K562 (cell line): ENCODE data around the gene DAB2. TPM values are rescaled to one million over a fixed set of nuclear protein-coding genes. Genes with fewer than 3 reads are reported as not detected.

Experiments used
- ATAC-seq: fragments of 200-7000 bp; cut with Tn5 transposase; 3 replicates; pipeline ENCODE4 v1.9.1; 2020; ENCODE audit warnings: moderate library complexity
- BruUV-seq: library from RNA; stranded (reverse); fragments of 400-500 nt; replicated peaks from 2 replicates; lab custom pipeline; 2021; lab: Mats Ljungman, UMichigan
- CTCF ChIA-PET: fragments of 300-600 bp; formaldehyde crosslinking; extraction: SDS; loops from one replicate; lab custom pipeline; 2021; ENCODE audit warnings: low intra/inter-chr PET ratio; lab: Yijun Ruan, JAX
- POLR2A ChIA-PET: fragments of 300-600, 350-650 bp; sonication (Branson Sonifier 250); formaldehyde crosslinking; extraction: SDS; loops from one replicate; lab custom pipeline; 2021; ENCODE audit warnings: antibody characterized with exemption, inconsistent platforms; lab: Yijun Ruan, JAX
- DNase-seq, 4 experiments: peaks; one replicate each; pipeline versions ENCODE4 v3.0.0 to v3.0.0-alpha.2; 2011 to 2018; ENCODE audit warnings: low spot score in 3 of 4, mixed read lengths in 3 of 4; ENCODE audit errors: extremely low read depth in 1 of 4
- FAIRE-seq: peaks from 2 replicates; lab custom pipeline; 2011; peaks lifted over from hg19 to GRCh38; lab: Jason Lieb, UNC
- H2AFZ ChIP-seq: 2 replicates; pipeline ENCODE4 v1.6.0; 2011; ENCODE audit warnings: low read depth, low read length, control low read depth, inconsistent platforms
- H3K27ac ChIP-seq: fragments of 200-600 bp; 3 replicates; pipeline ENCODE4 v1.8.0; 2011; ENCODE audit warnings: low read depth, mild to moderate bottlenecking, control low read depth, inconsistent platforms, low read length, moderate library complexity, mixed read lengths; ENCODE audit errors: extremely low read depth
- H3K27me3 ChIP-seq, 2 experiments: fragments of 300-600 bp in 1 of 2; 2 replicates in 1 of 2; 3 replicates in 1 of 2; pipeline versions ENCODE4 v1.6.0 to v1.8.0; 2011; ENCODE audit warnings: inconsistent platforms in 2 of 2, low read length in 2 of 2, mild to moderate bottlenecking in 1 of 2, mixed read lengths in 1 of 2, moderate library complexity in 1 of 2; ENCODE audit not compliant: control insufficient read depth in 2 of 2, insufficient read depth in 2 of 2
- H3K36me3 ChIP-seq: fragments of 300-600 bp; 3 replicates; pipeline ENCODE4 v1.8.0; 2011; ENCODE audit warnings: mild to moderate bottlenecking, low read length, inconsistent platforms; ENCODE audit not compliant: control insufficient read depth, insufficient read depth
- H3K4me1 ChIP-seq, 2 experiments: fragments of 200-600 bp in 1 of 2; replicated peaks in 1 of 2; 2 replicates in 1 of 2; 3 replicates in 1 of 2; pipeline versions ENCODE4 v1.5.1 to v1.8.0; 2011; ENCODE audit warnings: inconsistent platforms in 2 of 2, low read length in 2 of 2, mild to moderate bottlenecking in 1 of 2, mixed read lengths in 1 of 2, moderate library complexity in 1 of 2; ENCODE audit not compliant: control insufficient read depth in 2 of 2, insufficient read depth in 2 of 2
- H3K4me2 ChIP-seq: 2 replicates; pipeline ENCODE4 v1.6.1; 2011; ENCODE audit warnings: low read length, control low read depth, inconsistent platforms, mixed read lengths; ENCODE audit not compliant: insufficient read depth
- H3K4me3 ChIP-seq: fragments of 200-600 bp; sonication (generic), shearing (Covaris generic); 2 replicates; pipeline ENCODE4 v1.5.1; 2016; ENCODE audit warnings: control low read depth, inconsistent platforms
- H3K79me2 ChIP-seq: fragments of 200-600 bp; 3 replicates; pipeline ENCODE4 v1.8.0; 2011; ENCODE audit warnings: low read length, inconsistent platforms; ENCODE audit not compliant: control insufficient read depth, insufficient read depth
- H3K9ac ChIP-seq, 2 experiments: 2 replicates each; pipeline versions ENCODE4 v1.6.0 to v1.6.1; 2011; ENCODE audit warnings: low read depth in 2 of 2, low read length in 2 of 2, control low read depth in 1 of 2, inconsistent platforms in 1 of 2, mild to moderate bottlenecking in 1 of 2, mixed read lengths in 1 of 2; ENCODE audit not compliant: insufficient read depth in 1 of 2
- H3K9me1 ChIP-seq: one replicate; pipeline ENCODE4 v1.6.0; 2011; ENCODE audit warnings: inconsistent platforms, mild to moderate bottlenecking, low read length, moderate library complexity; ENCODE audit not compliant: control insufficient read depth, insufficient read depth
- H3K9me3 ChIP-seq: replicated peaks from 2 replicates; pipeline ENCODE4 v1.5.1; 2011; ENCODE audit warnings: low read depth, low read length, inconsistent platforms; ENCODE audit not compliant: control insufficient read depth, insufficient read depth
- H4K20me1 ChIP-seq: replicated peaks from 2 replicates; pipeline ENCODE4 v1.6.1; 2011; ENCODE audit warnings: low read length, inconsistent platforms, mixed read lengths; ENCODE audit not compliant: control insufficient read depth, insufficient read depth
- CGGBP1 ChIP-seq: fragments of 250-450 bp; sonication (Bioruptor Pico); IDR thresholded peaks from 2 replicates; pipeline ENCODE4 v1.9.0; 2021; ENCODE audit warnings: mild to moderate bottlenecking
- CREBBP ChIP-seq: IDR thresholded peaks from one replicate; pipeline ENCODE4 v1.6.1; 2012; ENCODE audit warnings: low read depth, mild to moderate bottlenecking, control low read depth, inconsistent platforms, low read length
- DPF2 ChIP-seq: fragments of 450-650 bp; IDR thresholded peaks from 2 replicates; pipeline ENCODE4 v1.6.1; 2016
- HMGN3 ChIP-seq: IDR thresholded peaks from 2 replicates; pipeline ENCODE4 v1.6.1; 2011; ENCODE audit warnings: borderline replicate concordance, low read depth, mild to moderate bottlenecking, mixed read lengths, low read length; ENCODE audit not compliant: insufficient read length; ENCODE audit errors: extremely low read depth
- JUND ChIP-seq, 2 experiments: IDR thresholded peaks; 2 replicates in 1 of 2; 3 replicates in 1 of 2; pipeline ENCODE4 v1.6.1; 2011; ENCODE audit warnings: borderline replicate concordance in 2 of 2, low read depth in 2 of 2, low read length in 2 of 2, improper control_type of control experiment in 1 of 2, missing biosample characterization in 1 of 2, missing genetic modification characterization in 1 of 2, missing genetic modification reagents in 1 of 2
- MAFG ChIP-seq: fragments of 450-650 bp; conservative IDR thresholded peaks from 2 replicates; pipeline ENCODE4 v1.6.1; 2016; ENCODE audit warnings: missing genetic modification characterization, missing compliant biosample characterization
- MECOM ChIP-seq: fragments of 250-450 bp; sonication (Bioruptor Pico); IDR thresholded peaks from 2 replicates; pipeline ENCODE4 v1.8.0; 2022; ENCODE audit warnings: inconsistent platforms
- ZZZ3 ChIP-seq: fragments of 450-650 bp; IDR thresholded peaks from 2 replicates; pipeline ENCODE4 v1.6.1; 2016; ENCODE audit warnings: antibody characterized with exemption, mild to moderate bottlenecking, moderate library complexity
- WGBS: fragments of 100-300 bp; shearing (Covaris generic); methylation state at CpG from one replicate; pipeline ENCODE4 v1.1.6; 2016; ENCODE audit warnings: low coverage, mixed read lengths; ENCODE audit not compliant: insufficient coverage; ENCODE audit errors: missing lambda C conversion rate; 5-methylcytosine and 5-hydroxymethylcytosine counted together
- in situ Hi-C: fragments of 300-500 bp; cut with MboI; formaldehyde crosslinking; loops from 4 replicates; pipeline ENCODE4 v1.15.0; 2018; ENCODE audit warnings: inconsistent platforms, mixed read lengths
- intact Hi-C: fragments of 100-400 bp; cut with micrococcal nuclease; formaldehyde crosslinking; loops from 2 replicates; pipeline ENCODE4 v1.14.2; 2022
- polyA plus RNA-seq, 8 experiments: library from polyadenylated mRNA; depleted of rRNA in 4 of 8; stranded (reverse) in 5 of 8; unstranded in 3 of 8; fragments of >200 nt; fragmentation: Nextera tagmentation in 2 of 8; fragmentation: Illumina TruSeq in 1 of 8; extraction: Ambion mirVana in 2 of 8; extraction: Trizol in 1 of 8; gene quantifications; 2 replicates each; pipeline versions ENCODE4 v1.2.1 to v1.2.3, GENCODE V29; 2011 to 2014; ENCODE audit warnings: inconsistent platforms in 1 of 8, missing spikeins in 1 of 8
- total RNA-seq, 7 experiments: library from RNA; depleted of rRNA in 6 of 7; stranded (reverse); fragments of >200 nt in 6 of 7; fragmentation: Illumina TruSeq in 2 of 7; extraction: Trizol in 2 of 7; gene quantifications; 2 replicates each; pipeline versions ENCODE4 v1.2.1 to v1.2.3, GENCODE V29; 2011 to 2021; ENCODE audit warnings: low replicate concordance in 1 of 7

DAB2 gene
- total and polyA plus RNA-seq, 9 of the 15 experiments (the other 6 are each of a cell fraction or from before 2014, with no cell fraction given): 6.6 to 29.9 (median 24.1) TPM

GRCh38 chr5:39387293-39387692 lies 37.5 kb downstream of the DAB2 start:
- H3K9me3 ChIP-seq: no peaks in the 10 kb centered on the region
- no peaks in the 10 kb centered on the region for H4K20me1 ChIP-seq
- no peaks in the 10 kb centered on the region for H3K4me1 ChIP-seq
- TF ChIP-seq MECOM (CRISPR knock-in tag): no peak
- no peak for TF ChIP-seq CREBBP
- no peak for TF ChIP-seq ZZZ3
- no peak for TF ChIP-seq MAFG (tag)
- TF ChIP-seq CGGBP1 (CRISPR knock-in tag): no peak
- TF ChIP-seq HMGN3: no peak
- TF ChIP-seq JUND (IDR thresholded peaks at IDR 0.05; ENCODE audit: borderline replicate concordance, low read depth, low read length): no peak
- TF ChIP-seq JUND (tag; IDR thresholded peaks at IDR 0.05; ENCODE audit: borderline replicate concordance, low read depth, low read length): no peak
- TF ChIP-seq DPF2: no peak
- FAIRE-seq (no peak), DNase-seq (no peak), ATAC-seq (no peak)
- ChIA-PET POLR2A (no interaction called here), CTCF (no interaction called here)
- no peaks in the 10 kb centered on the region for H3K79me2 ChIP-seq
- H3K4me3 ChIP-seq: no peak overlapping the region
- H2AFZ ChIP-seq: no peak overlapping the region
- in situ Hi-C loops: no loop called here
- no peak overlapping the region for H3K4me2 ChIP-seq
- intact Hi-C loops: no loop called here
- H3K27me3 ChIP-seq: no peaks in the 10 kb centered on the region
- no TSS peak for BruUV-seq
- 60% methylated on average over 2 of the region's 2 CpGs for WGBS
- H3K9me1 ChIP-seq: no peaks in the 10 kb centered on the region
- H3K9ac ChIP-seq: no peak overlapping the region
- H3K27ac ChIP-seq: no peak overlapping the region
- H3K36me3 ChIP-seq: peaks cover 4% of the 10 kb centered on the region; the same call in 1 of the 3 replicates
